ENCODE measurements around the gene SPO11.

SPO11 gene

DNA sequence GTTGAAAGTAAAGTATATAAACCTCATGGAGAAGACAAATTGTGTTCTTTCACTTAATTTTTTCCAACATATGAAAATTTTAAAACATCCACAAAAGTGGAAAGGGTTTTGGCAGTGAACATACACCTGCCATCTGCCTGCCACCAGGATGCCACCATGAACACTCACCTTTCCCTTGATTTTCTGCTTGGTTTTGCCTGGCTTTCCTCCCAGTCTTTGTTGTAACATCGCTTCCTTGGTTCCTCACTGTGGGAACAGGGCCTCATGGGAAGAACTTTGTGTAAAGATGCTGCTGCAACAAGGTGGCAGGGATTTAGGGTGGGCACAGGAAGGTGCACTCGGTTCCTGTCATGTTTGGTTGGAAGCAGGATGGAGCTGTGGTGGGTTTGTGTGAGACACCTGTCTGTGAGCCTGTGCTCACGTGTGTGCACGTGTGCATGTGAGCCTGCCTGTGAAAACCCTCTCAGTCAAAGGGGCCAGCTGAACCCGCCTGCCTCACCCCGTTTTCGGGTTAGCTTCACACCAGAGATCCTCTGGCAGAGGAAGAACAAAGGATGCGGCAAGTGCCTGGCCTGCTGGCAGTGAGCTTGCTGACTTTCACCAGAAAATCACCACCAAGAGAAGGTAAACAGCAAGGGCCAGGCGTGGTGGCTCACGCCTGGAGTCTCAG, 50.6 kb downstream of the SPO11 start:
- peaks cover 0 to under 1% (median 0%) of the 10 kb centered on the region in 4 experiments for H3K4me1 ChIP-seq (ENCODE audit: control extremely low read depth in 1 of 4, control insufficient read depth in 4 of 4, insufficient read depth in 4 of 4, low read length in 3 of 4)
- no peak overlapping the region for H3K27ac ChIP-seq (ENCODE audit: insufficient read depth in 1 of 2, low read depth in 1 of 2, low read length in 2 of 2, poor library complexity in 1 of 2, severe bottlenecking in 2 of 2)
- DNase-seq, result no peak
- H3K36me3 ChIP-seq (ENCODE audit: control insufficient read depth in 4 of 4, insufficient read depth in 4 of 4, low read length in 3 of 4), result peaks cover 13 to 50% (median 39%) of the 10 kb centered on the region in 4 experiments
- POLR2A ChIA-PET, result interaction anchor here (1.2 kb wide), 1 partner anchor 18 kb away, joined by 4 read pairs; no protein-coding TSS in a partner anchor
- no peak overlapping the region for H3K4me3 ChIP-seq (ENCODE audit: control insufficient read depth in 1 of 7, extremely low read depth in 1 of 7, insufficient read depth in 4 of 7, low read depth in 2 of 7, low read length in 6 of 7)
- 94% methylated on average over 9 of the region's 10 CpGs for WGBS (ENCODE audit: insufficient coverage)
- no peaks in the 10 kb centered on the region for H3K27me3 ChIP-seq (replicated peaks in 2 of 5; ENCODE audit: control insufficient read depth in 4 of 5, insufficient read depth in 5 of 5, low read length in 4 of 5)
- CTCF ChIA-PET, result interaction anchor here (0.6 to 6.3 kb wide), 13 partner anchors 10 to 1485 kb away, joined by 3 to 40 read pairs (median 5); no protein-coding TSS in a partner anchor
- H3K9me3 ChIP-seq (ENCODE audit: control extremely low read depth in 1 of 5, control insufficient read depth in 4 of 5, insufficient read depth in 2 of 5, low read depth in 1 of 5, low read length in 4 of 5), result no peaks in the 10 kb centered on the region

DNA sequence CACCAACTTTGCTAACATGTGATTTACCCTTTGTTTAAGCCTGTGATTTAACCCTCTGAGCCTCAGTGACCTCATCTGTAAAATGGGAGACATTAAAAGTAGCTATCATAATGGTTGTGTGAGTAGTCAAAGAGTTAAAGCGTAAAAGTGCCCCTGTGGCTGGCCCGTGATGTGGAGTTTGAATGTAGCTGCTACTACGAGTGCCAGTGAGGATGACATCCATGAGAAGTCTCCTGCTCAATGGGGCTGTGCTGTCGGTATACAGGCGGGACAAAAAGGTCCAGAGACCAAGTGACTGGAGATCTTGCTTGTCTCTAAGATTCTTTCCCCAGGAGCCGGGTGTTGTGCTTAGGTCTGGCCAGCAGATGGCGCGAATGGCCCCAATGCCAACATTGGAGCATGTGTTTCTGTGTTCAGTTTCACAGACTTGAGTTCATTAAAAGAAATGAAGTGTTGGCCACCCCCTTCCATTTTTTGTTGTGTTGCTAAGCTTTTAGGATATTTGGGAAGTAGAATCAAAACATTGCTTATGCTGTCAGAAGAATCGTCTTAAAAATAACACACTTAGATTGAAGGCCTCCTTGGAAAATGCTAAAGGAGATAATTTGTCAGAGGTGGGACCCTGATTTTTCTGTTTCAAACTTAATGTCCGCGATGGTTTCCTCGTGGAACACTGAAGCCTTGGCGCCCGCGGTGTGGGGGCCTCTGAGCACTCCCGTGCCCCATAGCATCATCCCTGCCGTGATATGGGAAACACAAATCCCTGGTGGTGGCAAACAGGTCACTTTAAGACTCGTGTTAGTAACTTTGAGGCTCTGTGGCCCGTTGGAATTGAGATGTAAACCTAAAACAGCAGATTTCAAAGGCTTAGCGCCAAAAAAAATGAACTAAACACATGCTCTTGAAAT, 52.2 kb downstream of the SPO11 start:
- ChIA-PET POLR2A (no interaction called here), CTCF (interaction anchor here (0.6 to 6.3 kb wide), 20 partner anchors 9 to 214 kb away, joined by 3 to 40 read pairs (median 5); partner anchors contain the start of gene RBM38)
- WGBS (ENCODE audit: insufficient coverage), result 63% methylated on average over 19 of the region's 20 CpGs
- peak; percentile 75 to 87 (median 82) for DNase-seq
- peaks cover 11 to 34% (median 25%) of the 10 kb centered on the region in 4 experiments for H3K36me3 ChIP-seq (ENCODE audit: control insufficient read depth in 4 of 4, insufficient read depth in 4 of 4, low read length in 3 of 4)
- no peaks in the 10 kb centered on the region for H3K4me1 ChIP-seq (ENCODE audit: control extremely low read depth in 1 of 4, control insufficient read depth in 4 of 4, insufficient read depth in 4 of 4, low read length in 3 of 4)
- no peaks in the 10 kb centered on the region for H3K9me3 ChIP-seq (ENCODE audit: control extremely low read depth in 1 of 5, control insufficient read depth in 4 of 5, insufficient read depth in 2 of 5, low read depth in 1 of 5, low read length in 4 of 5)
- H3K27ac ChIP-seq (ENCODE audit: insufficient read depth in 1 of 2, low read depth in 1 of 2, low read length in 2 of 2, poor library complexity in 1 of 2, severe bottlenecking in 2 of 2), result no peak overlapping the region
- H3K4me3 ChIP-seq (ENCODE audit: control insufficient read depth in 1 of 7, extremely low read depth in 1 of 7, insufficient read depth in 4 of 7, low read depth in 2 of 7, low read length in 6 of 7), result no peak overlapping the region
- no peaks in the 10 kb centered on the region for H3K27me3 ChIP-seq (replicated peaks in 2 of 5; ENCODE audit: control insufficient read depth in 4 of 5, insufficient read depth in 5 of 5, low read length in 4 of 5)

DNA sequence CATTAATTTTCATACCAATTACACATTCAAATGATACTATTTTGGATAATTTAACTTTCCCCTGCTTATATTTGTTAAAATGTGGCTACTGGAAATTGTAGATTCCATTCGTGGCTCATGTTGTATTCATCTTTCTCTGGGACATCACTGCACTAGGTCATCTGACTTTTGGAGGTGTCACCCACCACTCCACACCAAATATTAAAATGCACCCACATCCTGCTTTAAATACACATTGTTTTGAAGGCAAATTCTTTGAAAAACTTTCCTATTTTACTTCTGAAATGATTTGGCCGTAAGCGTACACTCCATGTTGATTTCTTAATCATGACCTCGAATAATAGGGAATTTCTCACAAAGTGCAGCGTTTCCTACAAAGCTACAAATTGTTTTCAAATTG, 52.9 kb downstream of the SPO11 start:
- 93% methylated on average over 2 of the region's 5 CpGs for WGBS (ENCODE audit: insufficient coverage)
- ChIA-PET POLR2A (no interaction called here), CTCF (interaction anchor here (0.6 to 6.3 kb wide), 14 partner anchors 9 to 214 kb away, joined by 3 to 40 read pairs (median 6); partner anchors contain the start of gene RBM38)
- H3K4me1 ChIP-seq (ENCODE audit: control extremely low read depth in 1 of 4, control insufficient read depth in 4 of 4, insufficient read depth in 4 of 4, low read length in 3 of 4), result no peaks in the 10 kb centered on the region
- no peak overlapping the region for H3K27ac ChIP-seq (ENCODE audit: insufficient read depth in 1 of 2, low read depth in 1 of 2, low read length in 2 of 2, poor library complexity in 1 of 2, severe bottlenecking in 2 of 2)
- H3K4me3 ChIP-seq (ENCODE audit: control insufficient read depth in 1 of 7, extremely low read depth in 1 of 7, insufficient read depth in 4 of 7, low read depth in 2 of 7, low read length in 6 of 7), result no peak overlapping the region
- no peaks in the 10 kb centered on the region for H3K27me3 ChIP-seq (replicated peaks in 2 of 5; ENCODE audit: control insufficient read depth in 4 of 5, insufficient read depth in 5 of 5, low read length in 4 of 5)
- peaks cover 5 to 27% (median 18%) of the 10 kb centered on the region in 4 experiments for H3K36me3 ChIP-seq (ENCODE audit: control insufficient read depth in 4 of 4, insufficient read depth in 4 of 4, low read length in 3 of 4)
- DNase-seq, result no peak
- no peaks in the 10 kb centered on the region for H3K9me3 ChIP-seq (ENCODE audit: control extremely low read depth in 1 of 5, control insufficient read depth in 4 of 5, insufficient read depth in 2 of 5, low read depth in 1 of 5, low read length in 4 of 5)

DNA sequence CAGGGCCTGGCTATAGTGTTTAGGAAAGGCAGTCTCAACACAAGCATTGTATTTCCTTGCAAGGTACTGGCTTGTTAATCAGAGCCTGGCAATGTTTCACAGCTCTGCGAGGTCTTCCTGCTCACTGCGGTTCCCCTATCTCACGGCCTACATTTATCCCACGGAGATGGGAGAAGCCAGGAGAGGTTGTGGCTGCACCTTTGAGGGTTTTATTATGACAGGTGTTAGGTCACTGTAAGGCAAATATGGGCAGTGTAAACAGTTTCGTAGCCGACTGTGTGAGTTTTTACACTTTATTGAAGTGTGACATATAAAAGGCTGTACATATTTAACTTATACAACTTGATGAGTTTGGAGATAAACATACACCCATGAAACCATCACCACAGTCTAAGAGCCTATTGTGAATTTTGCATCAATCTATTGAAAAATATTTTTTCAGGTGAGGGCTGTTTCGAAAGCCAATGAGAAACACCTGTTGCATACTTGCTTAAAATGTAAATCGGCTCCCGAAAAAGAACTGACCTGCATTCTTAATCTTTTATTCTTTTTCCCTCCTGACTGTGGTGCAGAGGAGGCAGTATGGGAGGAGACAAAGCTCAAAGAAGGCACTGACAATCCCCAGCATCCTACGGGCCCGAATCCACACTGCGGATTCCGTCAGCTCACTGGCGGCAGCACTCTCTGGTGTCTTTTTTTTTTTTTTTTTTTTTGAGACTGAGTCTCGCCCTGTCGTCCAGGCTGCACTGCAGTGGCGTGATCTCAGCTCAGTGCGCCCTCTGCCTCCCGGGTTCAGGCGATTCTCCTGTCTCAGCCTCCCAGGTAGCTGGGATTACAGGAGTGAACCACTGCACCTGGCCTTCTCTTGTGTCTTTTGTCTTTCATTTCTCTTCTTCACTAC, 54.1 kb downstream of the SPO11 start:
- no peaks in the 10 kb centered on the region for H3K27me3 ChIP-seq (replicated peaks in 2 of 5; ENCODE audit: control insufficient read depth in 4 of 5, insufficient read depth in 5 of 5, low read length in 4 of 5)
- H3K36me3 ChIP-seq (ENCODE audit: control insufficient read depth in 4 of 4, insufficient read depth in 4 of 4, low read length in 3 of 4), result peaks cover 0 to 16% (median 11%) of the 10 kb centered on the region in 4 experiments
- no peak overlapping the region for H3K4me3 ChIP-seq (ENCODE audit: control insufficient read depth in 1 of 7, extremely low read depth in 1 of 7, insufficient read depth in 4 of 7, low read depth in 2 of 7, low read length in 6 of 7)
- WGBS (ENCODE audit: insufficient coverage), result 100% methylated on average over 7 of the region's 20 CpGs
- no peak for DNase-seq
- H3K27ac ChIP-seq (ENCODE audit: insufficient read depth in 1 of 2, low read depth in 1 of 2, low read length in 2 of 2, poor library complexity in 1 of 2, severe bottlenecking in 2 of 2), result no peak overlapping the region
- CTCF ChIA-PET, result interaction anchor here (0.6 to 6.3 kb wide), 11 partner anchors 8 to 1012 kb away, joined by 3 to 40 read pairs (median 6); partner anchors contain the start of gene RBM38
- POLR2A ChIA-PET, result no interaction called here
- H3K4me1 ChIP-seq (ENCODE audit: control extremely low read depth in 1 of 4, control insufficient read depth in 4 of 4, insufficient read depth in 4 of 4, low read length in 3 of 4), result peaks cover 0 to under 1% (median 0%) of the 10 kb centered on the region in 4 experiments
- no peaks in the 10 kb centered on the region for H3K9me3 ChIP-seq (ENCODE audit: control extremely low read depth in 1 of 5, control insufficient read depth in 4 of 5, insufficient read depth in 2 of 5, low read depth in 1 of 5, low read length in 4 of 5)

DNA sequence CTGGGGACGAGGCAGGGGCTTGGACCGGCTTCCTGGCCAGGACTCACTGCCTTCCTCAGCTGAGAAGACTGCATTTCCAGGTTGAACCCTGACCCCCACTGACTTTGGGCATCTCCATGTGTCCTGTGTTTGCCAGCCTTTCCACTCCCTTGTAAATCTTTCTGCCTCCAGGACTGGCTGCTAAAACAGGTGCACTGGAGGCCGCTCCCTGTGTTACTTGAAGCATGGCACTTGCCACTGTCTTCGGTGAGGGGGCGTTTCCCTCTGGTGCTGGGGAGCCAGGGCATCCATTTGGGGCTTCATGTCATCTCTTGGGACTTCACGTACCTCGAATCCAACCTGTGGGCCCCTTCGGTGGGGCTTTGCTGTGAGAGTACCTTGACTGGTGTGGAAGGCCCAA, 54.9 kb downstream of the SPO11 start:
- ChIA-PET CTCF (interaction anchor here (0.8 to 3.4 kb wide), 5 partner anchors 9 to 118 kb away, joined by 3 to 22 read pairs (median 5); no protein-coding TSS in a partner anchor), POLR2A (no interaction called here)
- no peak for DNase-seq
- 90% methylated on average over 8 of the region's 8 CpGs for WGBS (ENCODE audit: insufficient coverage)
- Histone ChIP-seq H3K9me3 (ENCODE audit: control extremely low read depth in 1 of 5, control insufficient read depth in 4 of 5, insufficient read depth in 2 of 5, low read depth in 1 of 5, low read length in 4 of 5) (no peaks in the 10 kb centered on the region), H3K36me3 (ENCODE audit: control insufficient read depth in 4 of 4, insufficient read depth in 4 of 4, low read length in 3 of 4) (peaks cover 0 to 11% (median 8%) of the 10 kb centered on the region in 4 experiments), H3K27me3 (replicated peaks in 2 of 5; ENCODE audit: control insufficient read depth in 4 of 5, insufficient read depth in 5 of 5, low read length in 4 of 5) (no peaks in the 10 kb centered on the region), H3K4me1 (ENCODE audit: control extremely low read depth in 1 of 4, control insufficient read depth in 4 of 4, insufficient read depth in 4 of 4, low read length in 3 of 4) (peaks cover 0 to 6% (median 5%) of the 10 kb centered on the region in 4 experiments), H3K4me3 (ENCODE audit: control insufficient read depth in 1 of 7, extremely low read depth in 1 of 7, insufficient read depth in 4 of 7, low read depth in 2 of 7, low read length in 6 of 7) (no peak overlapping the region), H3K27ac (ENCODE audit: insufficient read depth in 1 of 2, low read depth in 1 of 2, low read length in 2 of 2, poor library complexity in 1 of 2, severe bottlenecking in 2 of 2) (no peak overlapping the region)

DNA sequence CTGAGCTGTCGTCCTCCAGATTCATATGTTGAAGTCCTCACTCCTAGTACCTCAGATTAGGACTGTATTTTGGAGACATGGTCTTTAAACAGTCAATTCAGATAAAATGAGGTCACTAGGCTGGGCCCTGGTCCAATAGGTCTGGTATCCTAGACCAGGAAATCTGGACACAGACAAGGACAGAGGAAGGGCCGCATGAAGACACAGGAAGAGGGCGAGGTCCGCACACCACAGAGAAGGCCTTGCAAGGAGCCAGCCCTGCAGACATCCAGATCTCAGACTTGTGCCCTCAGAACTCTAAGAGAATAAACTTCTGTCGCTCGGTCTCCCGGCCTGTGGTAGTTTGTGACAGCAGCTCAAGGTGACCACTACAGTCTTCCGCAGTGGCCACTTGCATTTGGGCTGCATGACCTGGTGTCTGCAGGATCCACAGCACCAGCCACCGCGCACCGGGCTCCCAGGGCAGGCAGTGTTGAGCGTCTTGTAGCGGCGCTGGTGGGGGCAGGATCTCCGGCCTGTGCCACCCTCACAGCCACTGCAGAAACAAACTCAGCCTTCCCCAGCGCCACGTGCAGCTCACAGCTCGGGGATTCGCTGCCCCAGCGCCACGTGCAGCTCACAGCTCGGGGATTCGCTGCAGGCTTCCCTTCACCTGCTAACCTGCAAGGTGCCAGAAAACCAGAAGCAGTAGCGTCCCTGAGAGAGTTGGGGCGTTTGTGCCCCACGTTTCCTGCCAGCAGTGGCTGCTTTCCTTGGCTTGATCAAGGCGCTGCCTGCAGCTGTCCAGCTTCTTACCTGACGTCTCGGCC, 55.6 kb downstream of the SPO11 start:
- Histone ChIP-seq H3K4me3 (ENCODE audit: control insufficient read depth in 1 of 7, extremely low read depth in 1 of 7, insufficient read depth in 4 of 7, low read depth in 2 of 7, low read length in 6 of 7) (no peak overlapping the region), H3K27ac (ENCODE audit: insufficient read depth in 1 of 2, low read depth in 1 of 2, low read length in 2 of 2, poor library complexity in 1 of 2, severe bottlenecking in 2 of 2) (no peak overlapping the region), H3K9me3 (ENCODE audit: control extremely low read depth in 1 of 5, control insufficient read depth in 4 of 5, insufficient read depth in 2 of 5, low read depth in 1 of 5, low read length in 4 of 5) (no peaks in the 10 kb centered on the region), H3K36me3 (ENCODE audit: control insufficient read depth in 4 of 4, insufficient read depth in 4 of 4, low read length in 3 of 4) (peaks cover 0 to 7% (median 5%) of the 10 kb centered on the region in 4 experiments), H3K27me3 (replicated peaks in 2 of 5; ENCODE audit: control insufficient read depth in 4 of 5, insufficient read depth in 5 of 5, low read length in 4 of 5) (no peaks in the 10 kb centered on the region), H3K4me1 (ENCODE audit: control extremely low read depth in 1 of 4, control insufficient read depth in 4 of 4, insufficient read depth in 4 of 4, low read length in 3 of 4) (peaks cover 0 to 13% (median 12%) of the 10 kb centered on the region in 4 experiments)
- ChIA-PET CTCF (interaction anchor here (0.8 to 1.7 kb wide), 8 partner anchors 10 to 117 kb away, joined by 3 to 6 read pairs (median 3); no protein-coding TSS in a partner anchor), POLR2A (no interaction called here)
- 94% methylated on average over 28 of the region's 29 CpGs for WGBS (ENCODE audit: insufficient coverage)
- DNase-seq, result no peak
